Neural cell (in vitro differentiated cells): ENCODE measurements around the gene ATRAID. TPM values are rescaled to one million over a fixed set of nuclear protein-coding genes. Genes with fewer than 3 reads are reported as not detected.

Experiments
- H2AFZ ChIP-seq: fragments of 200-600, 300-800 bp; sonication (generic), shearing (Covaris generic); 2 replicates; pipeline ENCODE4 v1.6.0; 2014; ENCODE audit warnings: low read depth, mild to moderate bottlenecking, antibody characterized with exemption, low read length, moderate library complexity
- H3F3A ChIP-seq: fragments of 200-600 bp; shearing (Covaris generic); 2 replicates; pipeline ENCODE4 v1.6.1; 2016; ENCODE audit warnings: mild to moderate bottlenecking, moderate library complexity, mixed read lengths, antibody characterized with exemption, low read length; ENCODE audit not compliant: insufficient read depth, poor library complexity, severe bottlenecking
- H3K27ac ChIP-seq: fragments of 200-600, 300-800 bp; sonication (generic), shearing (Covaris generic); 2 replicates; pipeline ENCODE4 v1.5.1; 2014; ENCODE audit warnings: mild to moderate bottlenecking, low read length, moderate library complexity
- H3K27me3 ChIP-seq: fragments of 300-800, 200-600 bp; sonication (generic), shearing (Covaris generic); 2 replicates; pipeline ENCODE4 v1.6.0; 2014; ENCODE audit warnings: mild to moderate bottlenecking, low read depth, low read length, moderate library complexity; ENCODE audit not compliant: insufficient read depth
- H3K36me3 ChIP-seq: fragments of 300-800, 200-600 bp; sonication (generic), shearing (Covaris generic); 2 replicates; pipeline ENCODE4 v1.5.1; 2014; ENCODE audit warnings: mild to moderate bottlenecking, antibody characterized with exemption, low read length, moderate library complexity; ENCODE audit not compliant: insufficient read depth
- H3K4me2 ChIP-seq: fragments of 300-800, 200-600 bp; sonication (generic), shearing (Covaris generic); 2 replicates; pipeline ENCODE4 v1.6.0; 2014; ENCODE audit warnings: mild to moderate bottlenecking, low read length
- H3K4me3 ChIP-seq: fragments of 300-800, 200-600 bp; sonication (generic), shearing (Covaris generic); 2 replicates; pipeline ENCODE4 v1.5.1; 2014; ENCODE audit warnings: mild to moderate bottlenecking, low read length, moderate library complexity
- H3K79me2 ChIP-seq: fragments of 200-600 bp; shearing (Covaris generic); replicated peaks from 2 replicates; pipeline ENCODE4 v1.6.0; 2014; ENCODE audit warnings: mild to moderate bottlenecking, low read length, moderate library complexity; ENCODE audit not compliant: insufficient read depth
- H3K9ac ChIP-seq: fragments of 300-800, 200-600 bp; sonication (generic), shearing (Covaris generic); 2 replicates; pipeline ENCODE4 v1.6.1; 2016; ENCODE audit warnings: mild to moderate bottlenecking, low read length, mixed read lengths
- H3K9me2 ChIP-seq: fragments of 200-600 bp; shearing (Covaris generic); 2 replicates; pipeline ENCODE4 v1.6.1; 2016; ENCODE audit warnings: mild to moderate bottlenecking, low read length, mixed read lengths; ENCODE audit not compliant: insufficient read depth
- H3K9me3 ChIP-seq: fragments of 200-600, 300-800 bp; sonication (generic), shearing (Covaris generic); 2 replicates; pipeline ENCODE4 v1.6.1; 2016; ENCODE audit warnings: mild to moderate bottlenecking, mixed run types, low read length, moderate library complexity, mixed read lengths
- H4K20me1 ChIP-seq: fragments of 200-600 bp; shearing (Covaris generic); 2 replicates; pipeline ENCODE4 v1.6.1; 2016; ENCODE audit warnings: mild to moderate bottlenecking, mixed run types; ENCODE audit not compliant: insufficient read depth
- EP300 ChIP-seq: fragments of 450-650 bp; conservative IDR thresholded peaks from 2 replicates; pipeline ENCODE4 v1.6.1; 2014; ENCODE audit warnings: antibody characterized with exemption, mild to moderate bottlenecking, moderate library complexity; ENCODE audit not compliant: poor library complexity, severe bottlenecking
- EZH2 ChIP-seq: fragments of 200-600, 300-800 bp; shearing (Covaris generic), sonication (generic); IDR thresholded peaks from 2 replicates; pipeline ENCODE4 v1.6.1; 2014; ENCODE audit warnings: antibody characterized with exemption, low read length, borderline replicate concordance, mild to moderate bottlenecking; ENCODE audit not compliant: insufficient read depth, poor library complexity, severe bottlenecking
- MXI1 ChIP-seq: fragments of 450-650 bp; conservative IDR thresholded peaks from 2 replicates; pipeline ENCODE4 v1.6.1; 2014; ENCODE audit warnings: antibody characterized with exemption, mild to moderate bottlenecking; ENCODE audit not compliant: poor library complexity, severe bottlenecking
- POLR2AphosphoS5 ChIP-seq: IDR thresholded peaks from 2 replicates; pipeline ENCODE4 v1.6.1; 2012
- RAD21 ChIP-seq: fragments of 450-650 bp; conservative IDR thresholded peaks from 2 replicates; pipeline ENCODE4 v1.6.1; 2014; ENCODE audit warnings: antibody characterized with exemption, mild to moderate bottlenecking, moderate library complexity
- SMC3 ChIP-seq: fragments of 450-650 bp; conservative IDR thresholded peaks from 2 replicates; pipeline ENCODE4 v1.6.1; 2014; ENCODE audit warnings: antibody characterized with exemption, mild to moderate bottlenecking, moderate library complexity; ENCODE audit not compliant: poor library complexity
- TAF1 ChIP-seq: IDR thresholded peaks from 2 replicates; pipeline ENCODE4 v1.6.1; 2012; ENCODE audit warnings: low read depth
- polyA plus RNA-seq: library from polyadenylated mRNA; depleted of rRNA; stranded (reverse); fragments of >200 nt; gene quantifications from 2 replicates; pipeline ENCODE4 v1.2.3, GENCODE V29; 2014
- TF ChIP-seq, protein P1 (sequence below): fragments of 450-650 bp; IDR thresholded peaks from 2 replicates; pipeline ENCODE4 v1.5.1; 2014; ENCODE audit warnings: antibody characterized with exemption, mild to moderate bottlenecking, moderate library complexity; ENCODE audit not compliant: poor library complexity, severe bottlenecking
- TF ChIP-seq, protein P2 (sequence below): IDR thresholded peaks from 2 replicates; pipeline ENCODE4 v1.6.1; 2012; ENCODE audit warnings: borderline replicate concordance

The ATRAID gene
- polyA plus RNA-seq, 1 donor from 2014 or later, result 94.3 TPM

DNA sequence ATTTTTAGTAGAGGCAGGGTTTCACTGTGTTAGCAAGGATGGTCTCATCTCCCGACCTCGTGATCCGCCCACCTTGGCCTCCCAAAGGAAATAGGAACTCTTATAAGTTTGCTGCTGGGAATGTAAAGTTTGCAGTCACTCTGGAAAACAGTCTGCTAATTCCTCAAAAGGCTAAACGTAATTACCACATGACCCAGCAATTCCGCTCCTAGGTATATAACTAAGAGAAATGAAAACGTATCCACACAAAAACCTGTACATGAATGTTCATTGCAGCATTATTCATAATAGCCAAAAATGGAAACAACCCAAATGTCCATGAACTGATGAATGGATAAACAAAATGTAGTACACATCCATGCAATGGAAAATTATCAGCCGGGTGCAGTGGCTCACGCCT, 21.9 kb upstream of the ATRAID start:
- Histone ChIP-seq H3F3A (no peaks in the 10 kb centered on the region), H3K9ac (no peak overlapping the region), H4K20me1 (no peaks in the 10 kb centered on the region), H3K9me3 (no peaks in the 10 kb centered on the region), H3K4me3 (no peak overlapping the region), H3K36me3 (no peaks in the 10 kb centered on the region), H3K9me2 (no peaks in the 10 kb centered on the region), H3K4me2 (no peak overlapping the region), H3K27me3 (no peaks in the 10 kb centered on the region), H2AFZ (no peak overlapping the region), H3K27ac (no peak overlapping the region), H3K79me2 (no peaks in the 10 kb centered on the region)
- TF ChIP-seq TAF1 (no peak), MXI1 (no peak), SMC3 (no peak)
- TF ChIP-seq, protein P1, sequence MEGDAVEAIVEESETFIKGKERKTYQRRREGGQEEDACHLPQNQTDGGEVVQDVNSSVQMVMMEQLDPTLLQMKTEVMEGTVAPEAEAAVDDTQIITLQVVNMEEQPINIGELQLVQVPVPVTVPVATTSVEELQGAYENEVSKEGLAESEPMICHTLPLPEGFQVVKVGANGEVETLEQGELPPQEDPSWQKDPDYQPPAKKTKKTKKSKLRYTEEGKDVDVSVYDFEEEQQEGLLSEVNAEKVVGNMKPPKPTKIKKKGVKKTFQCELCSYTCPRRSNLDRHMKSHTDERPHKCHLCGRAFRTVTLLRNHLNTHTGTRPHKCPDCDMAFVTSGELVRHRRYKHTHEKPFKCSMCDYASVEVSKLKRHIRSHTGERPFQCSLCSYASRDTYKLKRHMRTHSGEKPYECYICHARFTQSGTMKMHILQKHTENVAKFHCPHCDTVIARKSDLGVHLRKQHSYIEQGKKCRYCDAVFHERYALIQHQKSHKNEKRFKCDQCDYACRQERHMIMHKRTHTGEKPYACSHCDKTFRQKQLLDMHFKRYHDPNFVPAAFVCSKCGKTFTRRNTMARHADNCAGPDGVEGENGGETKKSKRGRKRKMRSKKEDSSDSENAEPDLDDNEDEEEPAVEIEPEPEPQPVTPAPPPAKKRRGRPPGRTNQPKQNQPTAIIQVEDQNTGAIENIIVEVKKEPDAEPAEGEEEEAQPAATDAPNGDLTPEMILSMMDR, result no peak

DNA sequence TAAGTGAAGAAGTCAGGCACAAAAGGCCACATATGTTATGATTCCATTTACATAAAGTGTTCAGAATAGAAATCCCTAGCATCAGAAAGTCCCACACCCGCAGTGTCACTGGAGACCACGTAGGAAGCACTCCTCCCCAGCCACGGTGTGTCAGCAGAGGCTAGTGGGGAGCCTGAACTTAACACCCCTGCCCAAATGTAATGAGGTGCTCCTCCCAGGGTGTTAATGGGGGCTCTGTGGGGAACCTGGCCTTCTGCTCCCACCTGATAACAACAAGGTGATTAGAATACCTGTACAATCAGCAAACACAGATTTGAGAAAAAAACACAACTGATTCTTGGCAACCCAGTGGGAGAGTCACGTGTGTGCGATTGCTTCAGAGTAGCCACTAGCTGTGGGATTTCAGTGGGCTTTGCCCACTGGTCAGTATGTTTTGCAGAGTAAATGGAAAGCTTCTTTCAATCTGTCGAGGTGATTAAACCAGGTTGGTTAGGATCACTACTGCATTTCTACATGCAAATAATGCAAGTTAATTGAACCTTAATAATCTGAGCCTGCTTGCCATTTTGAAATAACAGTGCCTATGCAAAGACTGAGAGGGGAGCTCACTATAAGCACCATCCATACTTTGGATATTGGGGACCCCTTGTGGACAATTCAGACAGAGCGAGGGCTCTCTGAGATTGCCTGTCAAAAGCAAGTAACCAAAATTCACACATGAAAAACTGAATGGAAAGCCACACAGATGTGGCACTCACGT, 20.6 kb upstream of the ATRAID start:
- Histone ChIP-seq H3K36me3 (no peaks in the 10 kb centered on the region), H3K4me2 (no peak overlapping the region), H2AFZ (no peak overlapping the region), H3K4me3 (no peak overlapping the region), H3F3A (no peaks in the 10 kb centered on the region), H3K27me3 (no peaks in the 10 kb centered on the region), H3K27ac (no peak overlapping the region), H3K9me3 (no peaks in the 10 kb centered on the region), H3K9ac (no peak overlapping the region), H4K20me1 (no peaks in the 10 kb centered on the region), H3K9me2 (no peaks in the 10 kb centered on the region), H3K79me2 (no peaks in the 10 kb centered on the region)
- peak; percentile 76 for TF ChIP-seq RAD21
- TF ChIP-seq, protein P1, result peak; percentile 73
- peak; percentile 76 for TF ChIP-seq SMC3
- TF ChIP-seq POLR2AphosphoS5, result no peak

DNA sequence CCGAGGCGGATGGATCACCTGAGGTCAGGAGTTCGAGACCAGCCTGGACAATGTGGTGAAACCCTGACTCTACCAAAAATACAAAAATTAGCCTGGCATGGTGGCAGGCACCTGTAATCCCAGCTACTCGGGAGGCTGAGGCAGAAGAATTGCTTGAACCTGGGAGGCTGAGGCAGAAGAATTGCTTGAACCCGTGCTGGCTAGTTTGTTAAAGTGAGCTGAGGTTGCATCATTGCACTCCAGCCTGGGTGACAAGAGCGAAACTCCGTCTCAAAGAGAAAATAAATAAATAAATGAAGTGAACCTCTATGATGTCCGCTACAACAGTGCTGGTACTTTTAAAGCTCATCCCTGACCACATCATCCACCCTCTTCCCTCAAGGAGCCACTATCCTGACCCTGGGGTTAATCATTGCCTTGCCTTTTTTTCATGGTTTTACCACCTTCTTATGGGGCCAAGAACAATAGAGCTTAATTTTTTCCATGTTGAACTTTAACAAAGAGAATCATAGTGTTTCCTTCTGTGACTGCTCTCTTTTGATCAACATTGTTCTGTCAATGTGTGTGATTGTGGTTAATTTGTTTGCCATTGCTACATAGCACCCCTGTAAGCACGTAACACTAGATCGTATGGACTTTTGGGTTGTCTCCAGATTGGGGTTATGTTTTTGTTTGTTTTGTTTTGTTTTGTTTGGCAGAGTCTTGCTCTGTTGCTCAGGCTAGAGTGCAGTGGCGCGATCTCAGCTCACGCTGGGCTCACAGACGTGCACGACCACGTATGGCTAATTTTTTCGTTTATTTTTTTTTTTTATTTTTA, 17.1 kb upstream of the ATRAID start:
- no peaks in the 10 kb centered on the region for H3F3A ChIP-seq
- no peak overlapping the region for H3K4me3 ChIP-seq
- no peaks in the 10 kb centered on the region for H4K20me1 ChIP-seq
- H3K27ac ChIP-seq, result no peak overlapping the region
- TF ChIP-seq POLR2AphosphoS5 (no peak), EP300 (no peak), EZH2 (no peak), RAD21 (no peak)
- TF ChIP-seq, protein P1, result no peak
- TF ChIP-seq, protein P2, sequence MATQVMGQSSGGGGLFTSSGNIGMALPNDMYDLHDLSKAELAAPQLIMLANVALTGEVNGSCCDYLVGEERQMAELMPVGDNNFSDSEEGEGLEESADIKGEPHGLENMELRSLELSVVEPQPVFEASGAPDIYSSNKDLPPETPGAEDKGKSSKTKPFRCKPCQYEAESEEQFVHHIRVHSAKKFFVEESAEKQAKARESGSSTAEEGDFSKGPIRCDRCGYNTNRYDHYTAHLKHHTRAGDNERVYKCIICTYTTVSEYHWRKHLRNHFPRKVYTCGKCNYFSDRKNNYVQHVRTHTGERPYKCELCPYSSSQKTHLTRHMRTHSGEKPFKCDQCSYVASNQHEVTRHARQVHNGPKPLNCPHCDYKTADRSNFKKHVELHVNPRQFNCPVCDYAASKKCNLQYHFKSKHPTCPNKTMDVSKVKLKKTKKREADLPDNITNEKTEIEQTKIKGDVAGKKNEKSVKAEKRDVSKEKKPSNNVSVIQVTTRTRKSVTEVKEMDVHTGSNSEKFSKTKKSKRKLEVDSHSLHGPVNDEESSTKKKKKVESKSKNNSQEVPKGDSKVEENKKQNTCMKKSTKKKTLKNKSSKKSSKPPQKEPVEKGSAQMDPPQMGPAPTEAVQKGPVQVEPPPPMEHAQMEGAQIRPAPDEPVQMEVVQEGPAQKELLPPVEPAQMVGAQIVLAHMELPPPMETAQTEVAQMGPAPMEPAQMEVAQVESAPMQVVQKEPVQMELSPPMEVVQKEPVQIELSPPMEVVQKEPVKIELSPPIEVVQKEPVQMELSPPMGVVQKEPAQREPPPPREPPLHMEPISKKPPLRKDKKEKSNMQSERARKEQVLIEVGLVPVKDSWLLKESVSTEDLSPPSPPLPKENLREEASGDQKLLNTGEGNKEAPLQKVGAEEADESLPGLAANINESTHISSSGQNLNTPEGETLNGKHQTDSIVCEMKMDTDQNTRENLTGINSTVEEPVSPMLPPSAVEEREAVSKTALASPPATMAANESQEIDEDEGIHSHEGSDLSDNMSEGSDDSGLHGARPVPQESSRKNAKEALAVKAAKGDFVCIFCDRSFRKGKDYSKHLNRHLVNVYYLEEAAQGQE, result no peak
- no peaks in the 10 kb centered on the region for H3K27me3 ChIP-seq
- no peaks in the 10 kb centered on the region for H3K36me3 ChIP-seq
- no peaks in the 10 kb centered on the region for H3K9me3 ChIP-seq
- no peaks in the 10 kb centered on the region for H3K9me2 ChIP-seq
- no peak overlapping the region for H3K9ac ChIP-seq
- H3K79me2 ChIP-seq, result no peaks in the 10 kb centered on the region
- no peak overlapping the region for H3K4me2 ChIP-seq
- no peak overlapping the region for H2AFZ ChIP-seq
